ENCODE measurements around the gene VPS9D1. TPM values are rescaled to one million over a fixed set of nuclear protein-coding genes. Genes with fewer than 3 reads are reported as not detected.

Gene VPS9D1
- polyA plus RNA-seq, 2 of the 4 experiments (the other 2 are of a cell fraction), result 2.1 to 5.4 TPM

DNA sequence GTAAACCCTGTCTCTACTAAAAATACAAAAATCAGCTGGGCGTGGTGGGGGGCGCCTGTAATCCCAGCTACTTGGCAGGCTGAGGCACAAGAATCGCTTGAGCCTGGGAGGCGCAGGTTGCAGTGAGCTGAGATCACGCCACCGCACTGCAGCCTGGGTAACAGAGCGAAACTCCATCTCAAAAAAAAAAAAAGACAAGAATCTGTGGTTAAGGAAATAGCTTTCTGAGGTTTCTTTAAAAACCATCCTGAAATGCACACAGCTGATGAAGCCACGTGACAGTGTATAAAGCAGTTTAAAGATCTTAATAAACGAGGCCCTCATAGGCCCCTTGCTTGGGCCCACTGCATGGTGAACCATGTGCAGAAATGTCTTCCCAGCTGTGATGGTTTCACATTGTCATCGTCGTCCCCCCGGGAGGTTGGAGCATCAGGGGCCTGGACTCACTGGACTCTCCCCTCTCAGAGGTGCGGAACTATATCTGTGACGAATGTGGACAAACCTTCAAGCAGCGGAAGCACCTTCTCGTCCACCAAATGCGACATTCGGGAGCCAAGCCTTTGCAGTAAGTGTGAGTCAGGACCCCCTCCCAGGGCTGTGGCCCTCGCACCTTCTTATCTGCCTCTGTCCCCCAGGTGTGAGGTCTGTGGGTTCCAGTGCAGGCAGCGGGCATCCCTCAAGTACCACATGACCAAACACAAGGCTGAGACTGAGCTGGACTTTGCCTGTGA lies 16.8 kb upstream of the VPS9D1 start (continued):
- TF ChIP-seq, protein P1, sequence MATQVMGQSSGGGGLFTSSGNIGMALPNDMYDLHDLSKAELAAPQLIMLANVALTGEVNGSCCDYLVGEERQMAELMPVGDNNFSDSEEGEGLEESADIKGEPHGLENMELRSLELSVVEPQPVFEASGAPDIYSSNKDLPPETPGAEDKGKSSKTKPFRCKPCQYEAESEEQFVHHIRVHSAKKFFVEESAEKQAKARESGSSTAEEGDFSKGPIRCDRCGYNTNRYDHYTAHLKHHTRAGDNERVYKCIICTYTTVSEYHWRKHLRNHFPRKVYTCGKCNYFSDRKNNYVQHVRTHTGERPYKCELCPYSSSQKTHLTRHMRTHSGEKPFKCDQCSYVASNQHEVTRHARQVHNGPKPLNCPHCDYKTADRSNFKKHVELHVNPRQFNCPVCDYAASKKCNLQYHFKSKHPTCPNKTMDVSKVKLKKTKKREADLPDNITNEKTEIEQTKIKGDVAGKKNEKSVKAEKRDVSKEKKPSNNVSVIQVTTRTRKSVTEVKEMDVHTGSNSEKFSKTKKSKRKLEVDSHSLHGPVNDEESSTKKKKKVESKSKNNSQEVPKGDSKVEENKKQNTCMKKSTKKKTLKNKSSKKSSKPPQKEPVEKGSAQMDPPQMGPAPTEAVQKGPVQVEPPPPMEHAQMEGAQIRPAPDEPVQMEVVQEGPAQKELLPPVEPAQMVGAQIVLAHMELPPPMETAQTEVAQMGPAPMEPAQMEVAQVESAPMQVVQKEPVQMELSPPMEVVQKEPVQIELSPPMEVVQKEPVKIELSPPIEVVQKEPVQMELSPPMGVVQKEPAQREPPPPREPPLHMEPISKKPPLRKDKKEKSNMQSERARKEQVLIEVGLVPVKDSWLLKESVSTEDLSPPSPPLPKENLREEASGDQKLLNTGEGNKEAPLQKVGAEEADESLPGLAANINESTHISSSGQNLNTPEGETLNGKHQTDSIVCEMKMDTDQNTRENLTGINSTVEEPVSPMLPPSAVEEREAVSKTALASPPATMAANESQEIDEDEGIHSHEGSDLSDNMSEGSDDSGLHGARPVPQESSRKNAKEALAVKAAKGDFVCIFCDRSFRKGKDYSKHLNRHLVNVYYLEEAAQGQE (IDR thresholded peaks at IDR 0.05), result no peak
- TF ChIP-seq SREBF2 (IDR thresholded peaks at IDR 0.05) (no peak), HOXB13 (CRISPR knock-in tag; IDR thresholded peaks at IDR 0.05; ENCODE audit: low read depth) (no peak)

DNA sequence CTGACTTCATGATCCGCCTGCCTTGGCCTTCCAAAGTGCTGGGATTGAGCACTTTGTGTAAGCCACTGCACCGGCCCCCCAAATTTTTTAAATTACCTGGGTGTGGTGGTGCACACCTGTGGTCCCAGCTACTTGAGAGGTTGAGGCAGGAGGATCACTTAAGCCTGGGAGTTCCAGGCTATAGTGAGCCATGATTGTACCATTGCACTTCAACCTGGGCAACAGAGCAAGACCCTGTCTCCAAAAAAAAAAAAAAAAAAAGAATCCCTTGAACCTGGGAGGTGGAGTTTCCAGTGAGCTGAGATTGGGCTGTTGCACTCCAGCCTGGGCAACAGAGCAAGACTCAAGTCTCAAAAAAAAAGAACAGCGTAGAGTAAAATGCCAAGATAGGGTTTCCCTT lies 15.9 kb upstream of the VPS9D1 start:
- 94% methylated on average over 3 of the region's 3 CpGs for WGBS (ENCODE audit: missing lambda C conversion rate)
- FAIRE-seq (no peak), ATAC-seq (no peak), DNase-seq (ENCODE audit: low read depth in 1 of 2, low spot score in 1 of 2) (no peak)
- no peak overlapping the region for H3K4me2 ChIP-seq
- no peak overlapping the region for H3K4me3 ChIP-seq
- no peak overlapping the region for H3K27ac ChIP-seq
- TF ChIP-seq, protein P1 (IDR thresholded peaks at IDR 0.05), result no peak
- TF ChIP-seq MAFK (IDR thresholded peaks at IDR 0.05; ENCODE audit: partially characterized antibody), result no peak
- TF ChIP-seq ATOH8 (CRISPR knock-in tag; IDR thresholded peaks at IDR 0.05; ENCODE audit: low read depth), result no peak
- TF ChIP-seq, protein P2, sequence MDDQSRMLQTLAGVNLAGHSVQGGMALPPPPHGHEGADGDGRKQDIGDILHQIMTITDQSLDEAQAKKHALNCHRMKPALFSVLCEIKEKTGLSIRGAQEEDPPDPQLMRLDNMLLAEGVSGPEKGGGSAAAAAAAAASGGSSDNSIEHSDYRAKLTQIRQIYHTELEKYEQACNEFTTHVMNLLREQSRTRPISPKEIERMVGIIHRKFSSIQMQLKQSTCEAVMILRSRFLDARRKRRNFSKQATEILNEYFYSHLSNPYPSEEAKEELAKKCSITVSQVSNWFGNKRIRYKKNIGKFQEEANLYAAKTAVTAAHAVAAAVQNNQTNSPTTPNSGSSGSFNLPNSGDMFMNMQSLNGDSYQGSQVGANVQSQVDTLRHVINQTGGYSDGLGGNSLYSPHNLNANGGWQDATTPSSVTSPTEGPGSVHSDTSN (IDR thresholded peaks at IDR 0.05), result no peak
- TF ChIP-seq JUN (IDR thresholded peaks at IDR 0.05), result 0 out of 5 replicates have a peak, but pooled peaks of 1 of the 2 experiments have one; percentile 7
- ChIA-PET POLR2A (no interaction called here), CTCF (interaction anchor here (2.2 kb wide), 1 partner anchor 31 kb away, joined by 7 read pairs; no protein-coding TSS in a partner anchor)
- H3K4me1 ChIP-seq, result no peaks in the 10 kb centered on the region
- H3K9me3 ChIP-seq, result no peaks in the 10 kb centered on the region

- 91% methylated on average over 21 of the region's 21 CpGs for WGBS (ENCODE audit: missing lambda C conversion rate)
- Histone ChIP-seq H3K4me2 (no peak overlapping the region), H3K9me3 (no peaks in the 10 kb centered on the region), H3K4me3 (no peak overlapping the region), H3K27ac (no peak overlapping the region), H3K4me1 (no peaks in the 10 kb centered on the region)
- TF ChIP-seq KDM5A (IDR thresholded peaks at IDR 0.05) (no peak), ATOH8 (CRISPR knock-in tag; IDR thresholded peaks at IDR 0.05; ENCODE audit: low read depth) (no peak), POLR2AphosphoS2 (conservative IDR thresholded peaks at IDR 0.05; ENCODE audit: low read length) (no peak), FOXS1 (CRISPR knock-in tag; IDR thresholded peaks at IDR 0.05) (no peak), HOXB13 (CRISPR knock-in tag; IDR thresholded peaks at IDR 0.05; ENCODE audit: low read depth) (no peak), KDM1A (IDR thresholded peaks at IDR 0.05; ENCODE audit: low read depth) (no peak), CBX2 (IDR thresholded peaks at IDR 0.05; ENCODE audit: borderline replicate concordance, low read depth) (no peak), EHF (CRISPR knock-in tag; IDR thresholded peaks at IDR 0.05) (no peak), RAD21 (conservative IDR thresholded peaks at IDR 0.05 in 1 of 2, IDR thresholded peaks at IDR 0.05 in 1 of 2) (no peak), PHF8 (IDR thresholded peaks at IDR 0.05; ENCODE audit: borderline replicate concordance, low read depth) (no peak)
- POLR2A ChIA-PET, result no interaction called here
- FAIRE-seq, result no peak
- CTCF ChIA-PET, result interaction anchor here (1.1 to 1.6 kb wide), 2 partner anchors 28 to 127 kb away, joined by 3 to 9 read pairs; no protein-coding TSS in a partner anchor
- DNase-seq (ENCODE audit: low read depth in 1 of 2, low spot score in 1 of 2), result no peak
- no peak for ATAC-seq
These were observed 13.1 kb upstream of the VPS9D1 start for GRCh38 chr16:89733792-89734191.

Data from A549 (cell line).